ENCODE data around the gene APBA1. TPM values are rescaled to one million over a fixed set of nuclear protein-coding genes. Genes with fewer than 3 reads are reported as not detected.

Gene APBA1
- total and polyA plus RNA-seq, 9 of the 15 experiments (the other 6 are each of a cell fraction or from before 2014, with no cell fraction given) = 0.01 to 0.02 TPM; not detected in 7

DNA sequence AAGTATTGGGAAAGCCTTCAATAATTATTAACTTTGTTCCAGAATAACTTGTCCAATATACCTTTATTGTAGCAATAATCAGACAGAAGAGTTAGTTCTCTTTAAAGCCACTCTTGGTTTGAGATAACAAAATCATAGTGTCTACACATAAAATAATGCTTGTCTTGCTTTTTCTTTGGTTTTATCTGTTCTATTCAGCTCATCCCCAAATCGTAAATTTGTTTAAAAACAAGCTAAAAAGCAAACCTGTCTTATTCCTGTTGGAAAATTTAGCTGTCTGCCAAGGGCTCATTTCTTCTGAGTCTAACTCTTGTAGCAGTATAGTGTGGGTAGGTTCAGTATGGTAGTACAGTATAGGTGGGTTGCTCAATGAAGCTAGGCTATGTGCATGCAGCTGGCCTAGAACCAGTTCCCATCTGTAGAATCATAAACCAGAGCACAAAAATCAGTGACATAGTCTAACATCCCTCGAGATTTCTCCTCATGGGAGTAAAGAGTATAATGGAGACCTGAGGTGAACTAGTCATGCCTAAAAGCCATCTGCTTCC lies 17.9 kb upstream of the APBA1 start:
- no TSS peak for BruUV-seq (replicated peaks)
- TF ChIP-seq, protein P1, sequence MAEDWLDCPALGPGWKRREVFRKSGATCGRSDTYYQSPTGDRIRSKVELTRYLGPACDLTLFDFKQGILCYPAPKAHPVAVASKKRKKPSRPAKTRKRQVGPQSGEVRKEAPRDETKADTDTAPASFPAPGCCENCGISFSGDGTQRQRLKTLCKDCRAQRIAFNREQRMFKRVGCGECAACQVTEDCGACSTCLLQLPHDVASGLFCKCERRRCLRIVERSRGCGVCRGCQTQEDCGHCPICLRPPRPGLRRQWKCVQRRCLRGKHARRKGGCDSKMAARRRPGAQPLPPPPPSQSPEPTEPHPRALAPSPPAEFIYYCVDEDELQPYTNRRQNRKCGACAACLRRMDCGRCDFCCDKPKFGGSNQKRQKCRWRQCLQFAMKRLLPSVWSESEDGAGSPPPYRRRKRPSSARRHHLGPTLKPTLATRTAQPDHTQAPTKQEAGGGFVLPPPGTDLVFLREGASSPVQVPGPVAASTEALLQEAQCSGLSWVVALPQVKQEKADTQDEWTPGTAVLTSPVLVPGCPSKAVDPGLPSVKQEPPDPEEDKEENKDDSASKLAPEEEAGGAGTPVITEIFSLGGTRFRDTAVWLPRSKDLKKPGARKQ (CRISPR knock-in tag; IDR thresholded peaks at IDR 0.05) = no peak
- TF ChIP-seq ZNF316 (IDR thresholded peaks at IDR 0.05) = peak; percentile 23; the same call in 1 of the 2 replicates
- in situ Hi-C loops (cut with MboI) = no loop called here
- DNase-seq (ENCODE audit: extremely low read depth in 1 of 4, low spot score in 3 of 4) (no peak), ATAC-seq (no peak), FAIRE-seq (no peak)
- CTCF ChIA-PET (ENCODE audit: low intra/inter-chr PET ratio) = no interaction called here
- H4K20me1 ChIP-seq (replicated peaks; ENCODE audit: control insufficient read depth, insufficient read depth, low read length) = no peaks in the 10 kb centered on the region
- WGBS (ENCODE audit: insufficient coverage, low coverage, missing lambda C conversion rate) = 0% methylated on average over 2 of the region's 2 CpGs
- POLR2A ChIA-PET = interaction anchor here (0.6 kb wide), 1 partner anchor 362 kb away, joined by 3 read pairs; no protein-coding TSS in a partner anchor
- no peaks in the 10 kb centered on the region for H3K79me2 ChIP-seq (ENCODE audit: control insufficient read depth, insufficient read depth, low read length)
- no peak overlapping the region for H3K9ac ChIP-seq (ENCODE audit: insufficient read depth in 1 of 2, low read depth in 2 of 2, low read length in 2 of 2)
- no peaks in the 10 kb centered on the region for H3K27me3 ChIP-seq (ENCODE audit: control insufficient read depth in 2 of 2, insufficient read depth in 2 of 2, low read length in 2 of 2)
- H3K9me1 ChIP-seq (ENCODE audit: control insufficient read depth, insufficient read depth, low read length) = no peaks in the 10 kb centered on the region
- intact Hi-C loops (cut with micrococcal nuclease) = no loop called here
- H3K9me3 ChIP-seq (replicated peaks; ENCODE audit: control insufficient read depth, insufficient read depth, low read depth, low read length) = no peaks in the 10 kb centered on the region
- no peak overlapping the region for H3K4me3 ChIP-seq
- H2AFZ ChIP-seq (ENCODE audit: low read depth, low read length) = no peak overlapping the region
- no peak overlapping the region for H3K27ac ChIP-seq (ENCODE audit: extremely low read depth, low read depth, low read length)
- H3K36me3 ChIP-seq (ENCODE audit: control insufficient read depth, insufficient read depth, low read length) = no peaks in the 10 kb centered on the region
- H3K4me1 ChIP-seq (replicated peaks in 1 of 2; ENCODE audit: control insufficient read depth in 2 of 2, insufficient read depth in 2 of 2, low read length in 2 of 2) = no peaks in the 10 kb centered on the region
- no peak overlapping the region for H3K4me2 ChIP-seq (ENCODE audit: insufficient read depth, low read length)

DNA sequence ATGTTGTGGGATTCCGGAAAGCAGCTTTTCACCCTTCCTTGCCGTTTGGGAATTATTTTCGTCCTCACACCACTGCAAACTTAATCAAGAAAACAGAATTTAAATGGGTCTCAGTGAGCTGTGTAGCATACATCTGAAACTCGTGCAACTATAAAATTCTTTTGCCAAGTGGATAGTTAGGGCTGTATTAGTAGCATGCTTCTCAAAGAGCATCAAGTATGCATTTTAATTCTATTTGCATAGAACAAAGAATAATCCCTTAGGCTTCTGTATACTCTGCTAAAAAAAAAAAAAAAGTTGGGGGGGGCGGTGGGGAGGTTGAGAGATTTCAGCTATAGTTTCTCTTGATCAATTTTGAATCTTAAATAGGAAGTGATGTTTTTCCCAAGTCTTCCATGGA lies 11.8 kb upstream of the APBA1 start:
- ChIA-PET CTCF (ENCODE audit: low intra/inter-chr PET ratio) (no interaction called here), POLR2A (no interaction called here)
- 3% methylated on average over 5 of the region's 5 CpGs for WGBS (ENCODE audit: insufficient coverage, low coverage, missing lambda C conversion rate)
- intact Hi-C loops (cut with micrococcal nuclease) (no loop called here), in situ Hi-C loops (cut with MboI) (no loop called here)
- FAIRE-seq (no peak), ATAC-seq (no peak), DNase-seq (ENCODE audit: extremely low read depth in 1 of 4, low spot score in 3 of 4) (no peak)
- Histone ChIP-seq H3K27me3 (ENCODE audit: control insufficient read depth in 2 of 2, insufficient read depth in 2 of 2, low read length in 2 of 2) (no peaks in the 10 kb centered on the region), H3K4me3 (no peak overlapping the region), H3K4me1 (replicated peaks in 1 of 2; ENCODE audit: control insufficient read depth in 2 of 2, insufficient read depth in 2 of 2, low read length in 2 of 2) (no peaks in the 10 kb centered on the region), H4K20me1 (replicated peaks; ENCODE audit: control insufficient read depth, insufficient read depth, low read length) (no peaks in the 10 kb centered on the region), H3K79me2 (ENCODE audit: control insufficient read depth, insufficient read depth, low read length) (no peaks in the 10 kb centered on the region), H3K4me2 (ENCODE audit: insufficient read depth, low read length) (no peak overlapping the region), H3K9me1 (ENCODE audit: control insufficient read depth, insufficient read depth, low read length) (no peaks in the 10 kb centered on the region), H3K36me3 (ENCODE audit: control insufficient read depth, insufficient read depth, low read length) (no peaks in the 10 kb centered on the region), H2AFZ (ENCODE audit: low read depth, low read length) (no peak overlapping the region), H3K9me3 (replicated peaks; ENCODE audit: control insufficient read depth, insufficient read depth, low read depth, low read length) (no peaks in the 10 kb centered on the region), H3K9ac (ENCODE audit: insufficient read depth in 1 of 2, low read depth in 2 of 2, low read length in 2 of 2) (no peak overlapping the region), H3K27ac (ENCODE audit: extremely low read depth, low read depth, low read length) (no peak overlapping the region)
- no TSS peak for BruUV-seq (replicated peaks)
- TF ChIP-seq TSC22D4 (tag; IDR thresholded peaks at IDR 0.05) = no peak
- no peak for TF ChIP-seq ETV5 (CRISPR knock-in tag; IDR thresholded peaks at IDR 0.05; ENCODE audit: low read depth)
- TF ChIP-seq TCF7L2 (IDR thresholded peaks at IDR 0.05; ENCODE audit: low read depth, low read length) = no peak
- no peak for TF ChIP-seq PHF8 (IDR thresholded peaks at IDR 0.05; ENCODE audit: borderline replicate concordance, low read length)
- TF ChIP-seq, protein P2, sequence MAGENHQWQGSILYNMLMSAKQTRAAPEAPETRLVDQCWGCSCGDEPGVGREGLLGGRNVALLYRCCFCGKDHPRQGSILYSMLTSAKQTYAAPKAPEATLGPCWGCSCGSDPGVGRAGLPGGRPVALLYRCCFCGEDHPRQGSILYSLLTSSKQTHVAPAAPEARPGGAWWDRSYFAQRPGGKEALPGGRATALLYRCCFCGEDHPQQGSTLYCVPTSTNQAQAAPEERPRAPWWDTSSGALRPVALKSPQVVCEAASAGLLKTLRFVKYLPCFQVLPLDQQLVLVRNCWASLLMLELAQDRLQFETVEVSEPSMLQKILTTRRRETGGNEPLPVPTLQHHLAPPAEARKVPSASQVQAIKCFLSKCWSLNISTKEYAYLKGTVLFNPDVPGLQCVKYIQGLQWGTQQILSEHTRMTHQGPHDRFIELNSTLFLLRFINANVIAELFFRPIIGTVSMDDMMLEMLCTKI (IDR thresholded peaks at IDR 0.05; ENCODE audit: partially characterized antibody) = no peak
- TF ChIP-seq, protein P3, sequence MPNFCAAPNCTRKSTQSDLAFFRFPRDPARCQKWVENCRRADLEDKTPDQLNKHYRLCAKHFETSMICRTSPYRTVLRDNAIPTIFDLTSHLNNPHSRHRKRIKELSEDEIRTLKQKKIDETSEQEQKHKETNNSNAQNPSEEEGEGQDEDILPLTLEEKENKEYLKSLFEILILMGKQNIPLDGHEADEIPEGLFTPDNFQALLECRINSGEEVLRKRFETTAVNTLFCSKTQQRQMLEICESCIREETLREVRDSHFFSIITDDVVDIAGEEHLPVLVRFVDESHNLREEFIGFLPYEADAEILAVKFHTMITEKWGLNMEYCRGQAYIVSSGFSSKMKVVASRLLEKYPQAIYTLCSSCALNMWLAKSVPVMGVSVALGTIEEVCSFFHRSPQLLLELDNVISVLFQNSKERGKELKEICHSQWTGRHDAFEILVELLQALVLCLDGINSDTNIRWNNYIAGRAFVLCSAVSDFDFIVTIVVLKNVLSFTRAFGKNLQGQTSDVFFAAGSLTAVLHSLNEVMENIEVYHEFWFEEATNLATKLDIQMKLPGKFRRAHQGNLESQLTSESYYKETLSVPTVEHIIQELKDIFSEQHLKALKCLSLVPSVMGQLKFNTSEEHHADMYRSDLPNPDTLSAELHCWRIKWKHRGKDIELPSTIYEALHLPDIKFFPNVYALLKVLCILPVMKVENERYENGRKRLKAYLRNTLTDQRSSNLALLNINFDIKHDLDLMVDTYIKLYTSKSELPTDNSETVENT (CRISPR knock-in tag; IDR thresholded peaks at IDR 0.05) = no peak
- TF ChIP-seq FOXM1 (IDR thresholded peaks at IDR 0.05; ENCODE audit: low read depth) = no peak
- TF ChIP-seq FOXM1 (CRISPR knock-in tag; IDR thresholded peaks at IDR 0.05; ENCODE audit: low read depth) = no peak
